ENCODE measurements around the gene ATRAID.

ATRAID gene

GRCh38 chr2:27231921-27232320 is 20.1 kb downstream of the ATRAID start:
- H3K36me3 ChIP-seq (ENCODE audit: control insufficient read depth, low read depth, low read length), result peaks cover 95% of the 10 kb centered on the region
- no peak overlapping the region for H3K9ac ChIP-seq (ENCODE audit: low read length)
- H3K4me1 ChIP-seq (ENCODE audit: control insufficient read depth, low read depth, low read length), result no peaks in the 10 kb centered on the region
- no peaks in the 10 kb centered on the region for H3K27me3 ChIP-seq (ENCODE audit: control insufficient read depth, insufficient read depth, low read length)
- no peak overlapping the region for H3K27ac ChIP-seq (ENCODE audit: low read length)
- H3K4me3 ChIP-seq (ENCODE audit: low read length), result no peak overlapping the region
- no peaks in the 10 kb centered on the region for H3K9me3 ChIP-seq (ENCODE audit: control insufficient read depth, low read depth, low read length)

- no peak overlapping the region for H3K4me3 ChIP-seq (ENCODE audit: low read length)
- no peaks in the 10 kb centered on the region for H3K4me1 ChIP-seq (ENCODE audit: control insufficient read depth, low read depth, low read length)
These were observed 21.5 kb downstream of the ATRAID start for GRCh38 chr2:27233341-27233740.

GRCh38 chr2:27236136-27236535 is 24.3 kb downstream of the ATRAID start:
- H3K4me3 ChIP-seq (ENCODE audit: low read length), result no peak overlapping the region
- H3K27ac ChIP-seq (ENCODE audit: low read length), result no peak overlapping the region
- H3K4me1 ChIP-seq (ENCODE audit: control insufficient read depth, low read depth, low read length), result no peaks in the 10 kb centered on the region
- no peaks in the 10 kb centered on the region for H3K9me3 ChIP-seq (ENCODE audit: control insufficient read depth, low read depth, low read length)
- peaks cover 97% of the 10 kb centered on the region for H3K36me3 ChIP-seq (ENCODE audit: control insufficient read depth, low read depth, low read length)
- no peaks in the 10 kb centered on the region for H3K27me3 ChIP-seq (ENCODE audit: control insufficient read depth, insufficient read depth, low read length)
- no peak overlapping the region for H3K9ac ChIP-seq (ENCODE audit: low read length)

More at GRCh38 chr2:27233341-27233740, 21.5 kb downstream of the ATRAID start:
- peaks cover 95% of the 10 kb centered on the region for H3K36me3 ChIP-seq (ENCODE audit: control insufficient read depth, low read depth, low read length)
- H3K27me3 ChIP-seq (ENCODE audit: control insufficient read depth, insufficient read depth, low read length), result no peaks in the 10 kb centered on the region
- H3K27ac ChIP-seq (ENCODE audit: low read length), result no peak overlapping the region
- no peaks in the 10 kb centered on the region for H3K9me3 ChIP-seq (ENCODE audit: control insufficient read depth, low read depth, low read length)
- H3K9ac ChIP-seq (ENCODE audit: low read length), result no peak overlapping the region

- no peaks in the 10 kb centered on the region for H3K4me1 ChIP-seq (ENCODE audit: control insufficient read depth, low read depth, low read length)
- no peak overlapping the region for H3K4me3 ChIP-seq (ENCODE audit: low read length)
- H3K9me3 ChIP-seq (ENCODE audit: control insufficient read depth, low read depth, low read length), result no peaks in the 10 kb centered on the region
- peaks cover 97% of the 10 kb centered on the region for H3K36me3 ChIP-seq (ENCODE audit: control insufficient read depth, low read depth, low read length)
- H3K27me3 ChIP-seq (ENCODE audit: control insufficient read depth, insufficient read depth, low read length), result no peaks in the 10 kb centered on the region
- no peak overlapping the region for H3K27ac ChIP-seq (ENCODE audit: low read length)
- no peak overlapping the region for H3K9ac ChIP-seq (ENCODE audit: low read length)
These were observed 24.8 kb downstream of the ATRAID start for GRCh38 chr2:27236626-27237025.

- Histone ChIP-seq H3K9me3 (ENCODE audit: control insufficient read depth, low read depth, low read length) (no peaks in the 10 kb centered on the region), H3K27me3 (ENCODE audit: control insufficient read depth, insufficient read depth, low read length) (no peaks in the 10 kb centered on the region), H3K27ac (ENCODE audit: low read length) (no peak overlapping the region), H3K9ac (ENCODE audit: low read length) (no peak overlapping the region), H3K4me1 (ENCODE audit: control insufficient read depth, low read depth, low read length) (no peaks in the 10 kb centered on the region), H3K36me3 (ENCODE audit: control insufficient read depth, low read depth, low read length) (peaks cover 97% of the 10 kb centered on the region), H3K4me3 (ENCODE audit: low read length) (no peak overlapping the region)
These were observed 25.6 kb downstream of the ATRAID start for GRCh38 chr2:27237341-27237945.

GRCh38 chr2:27238976-27239375 is 27.1 kb downstream of the ATRAID start:
- H3K27ac ChIP-seq (ENCODE audit: low read length), result no peak overlapping the region
- no peaks in the 10 kb centered on the region for H3K4me1 ChIP-seq (ENCODE audit: control insufficient read depth, low read depth, low read length)
- peaks cover 97% of the 10 kb centered on the region for H3K36me3 ChIP-seq (ENCODE audit: control insufficient read depth, low read depth, low read length)
- H3K27me3 ChIP-seq (ENCODE audit: control insufficient read depth, insufficient read depth, low read length), result no peaks in the 10 kb centered on the region
- no peak overlapping the region for H3K9ac ChIP-seq (ENCODE audit: low read length)
- no peaks in the 10 kb centered on the region for H3K9me3 ChIP-seq (ENCODE audit: control insufficient read depth, low read depth, low read length)
- no peak overlapping the region for H3K4me3 ChIP-seq (ENCODE audit: low read length)

- H3K9me3 ChIP-seq (ENCODE audit: control insufficient read depth, low read depth, low read length), result no peaks in the 10 kb centered on the region
- H3K27me3 ChIP-seq (ENCODE audit: control insufficient read depth, insufficient read depth, low read length), result no peaks in the 10 kb centered on the region
- no peaks in the 10 kb centered on the region for H3K4me1 ChIP-seq (ENCODE audit: control insufficient read depth, low read depth, low read length)
- no peak overlapping the region for H3K4me3 ChIP-seq (ENCODE audit: low read length)
- H3K27ac ChIP-seq (ENCODE audit: low read length), result no peak overlapping the region
- H3K36me3 ChIP-seq (ENCODE audit: control insufficient read depth, low read depth, low read length), result peaks cover 90% of the 10 kb centered on the region
- no peak overlapping the region for H3K9ac ChIP-seq (ENCODE audit: low read length)
These were observed 28.6 kb downstream of the ATRAID start for GRCh38 chr2:27240406-27240805.

GRCh38 chr2:27241761-27242613 is 30.1 kb downstream of the ATRAID start:
- Histone ChIP-seq H3K27me3 (ENCODE audit: control insufficient read depth, insufficient read depth, low read length) (no peaks in the 10 kb centered on the region), H3K9me3 (ENCODE audit: control insufficient read depth, low read depth, low read length) (no peaks in the 10 kb centered on the region), H3K4me1 (ENCODE audit: control insufficient read depth, low read depth, low read length) (no peaks in the 10 kb centered on the region), H3K27ac (ENCODE audit: low read length) (no peak overlapping the region), H3K9ac (ENCODE audit: low read length) (no peak overlapping the region), H3K36me3 (ENCODE audit: control insufficient read depth, low read depth, low read length) (peaks cover 74% of the 10 kb centered on the region), H3K4me3 (ENCODE audit: low read length) (no peak overlapping the region)

GRCh38 chr2:27242614-27242951 is 30.7 kb downstream of the ATRAID start:
- Histone ChIP-seq H3K27ac (ENCODE audit: low read length) (no peak overlapping the region), H3K4me1 (ENCODE audit: control insufficient read depth, low read depth, low read length) (no peaks in the 10 kb centered on the region), H3K4me3 (ENCODE audit: low read length) (no peak overlapping the region), H3K9me3 (ENCODE audit: control insufficient read depth, low read depth, low read length) (no peaks in the 10 kb centered on the region), H3K27me3 (ENCODE audit: control insufficient read depth, insufficient read depth, low read length) (no peaks in the 10 kb centered on the region), H3K36me3 (ENCODE audit: control insufficient read depth, low read depth, low read length) (peaks cover 68% of the 10 kb centered on the region), H3K9ac (ENCODE audit: low read length) (no peak overlapping the region)

- no peaks in the 10 kb centered on the region for H3K27me3 ChIP-seq (ENCODE audit: control insufficient read depth, insufficient read depth, low read length)
- peaks cover 59% of the 10 kb centered on the region for H3K36me3 ChIP-seq (ENCODE audit: control insufficient read depth, low read depth, low read length)
- H3K9me3 ChIP-seq (ENCODE audit: control insufficient read depth, low read depth, low read length), result no peaks in the 10 kb centered on the region
- no peak overlapping the region for H3K27ac ChIP-seq (ENCODE audit: low read length)
- no peak overlapping the region for H3K4me3 ChIP-seq (ENCODE audit: low read length)
- H3K9ac ChIP-seq (ENCODE audit: low read length), result no peak overlapping the region
- H3K4me1 ChIP-seq (ENCODE audit: control insufficient read depth, low read depth, low read length), result no peaks in the 10 kb centered on the region
These were observed 31.7 kb downstream of the ATRAID start for GRCh38 chr2:27243391-27244130.

GRCh38 chr2:27245116-27245515 is 33.3 kb downstream of the ATRAID start:
- no peaks in the 10 kb centered on the region for H3K4me1 ChIP-seq (ENCODE audit: control insufficient read depth, low read depth, low read length)
- H3K4me3 ChIP-seq (ENCODE audit: low read length), result no peak overlapping the region
- no peak overlapping the region for H3K9ac ChIP-seq (ENCODE audit: low read length)
- peaks cover 46% of the 10 kb centered on the region for H3K36me3 ChIP-seq (ENCODE audit: control insufficient read depth, low read depth, low read length)
- H3K9me3 ChIP-seq (ENCODE audit: control insufficient read depth, low read depth, low read length), result no peaks in the 10 kb centered on the region
- no peaks in the 10 kb centered on the region for H3K27me3 ChIP-seq (ENCODE audit: control insufficient read depth, insufficient read depth, low read length)
- no peak overlapping the region for H3K27ac ChIP-seq (ENCODE audit: low read length)
